NCI-H82 treated with DMSO at 0.1 percent for 48 hours (cell line): Measurements from ENCODE around the gene UNC13C.
A peak's percentile ranks its signal among the peaks of the same experiment; 100 is the strongest.

Experiments used
- DNase-seq: peaks from one replicate; lab custom pipeline; 2025; ENCODE audit not compliant: unreplicated experiment; lab: John Stamatoyannopoulos, UW

The UNC13C gene

GRCh38 chr15:54017251-54017650 is 39.0 kb downstream of the UNC13C start:
- no peak for DNase-seq

DNA sequence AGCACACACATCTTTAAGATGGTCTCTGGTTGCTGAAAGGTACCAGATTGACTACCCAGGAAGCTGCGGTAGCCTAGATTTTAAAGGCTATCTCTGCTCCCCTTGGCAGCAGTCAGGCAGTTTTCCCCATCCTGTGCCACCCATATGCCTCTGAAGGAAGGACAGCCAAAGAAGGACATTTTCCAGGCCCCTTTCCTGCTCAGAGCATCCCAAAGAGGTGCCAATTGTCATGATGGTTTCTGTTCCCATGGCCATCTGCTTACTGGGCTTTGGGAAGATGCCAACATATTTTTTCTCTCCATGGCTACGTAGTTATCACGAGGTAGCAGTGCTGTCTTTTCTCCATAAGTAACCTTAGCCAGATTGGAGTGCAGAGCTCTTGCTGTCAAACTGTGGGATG is 39.7 kb downstream of the UNC13C start:
- no peak for DNase-seq

- DNase-seq: no peak
Observed at GRCh38 chr15:54026258-54026657, 48.0 kb downstream of the UNC13C start.

- no peak for DNase-seq
Observed at GRCh38 chr15:54026891-54027290, 48.6 kb downstream of the UNC13C start.

- DNase-seq: no peak
Observed at GRCh38 chr15:54029081-54029480, 50.8 kb downstream of the UNC13C start.

DNA sequence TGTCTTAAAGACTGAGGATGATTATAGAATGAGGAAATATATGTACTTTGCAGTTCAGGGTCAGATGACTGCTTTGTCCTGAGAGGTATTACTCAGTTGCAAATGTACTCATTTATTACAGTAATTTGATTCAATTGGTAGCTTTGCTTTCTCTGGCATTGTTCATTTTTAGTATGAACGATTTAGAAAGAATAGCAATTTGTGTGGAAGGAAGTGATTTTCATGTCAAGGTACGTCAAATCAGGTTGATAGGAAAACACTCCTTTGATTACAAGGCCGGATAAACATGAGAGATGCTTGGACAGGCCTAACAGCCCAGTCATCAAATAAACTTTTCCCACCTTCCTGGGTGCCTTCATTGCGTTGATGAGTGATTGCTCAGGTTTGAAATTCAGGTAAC is 53.8 kb downstream of the UNC13C start:
- no peak for DNase-seq

DNA sequence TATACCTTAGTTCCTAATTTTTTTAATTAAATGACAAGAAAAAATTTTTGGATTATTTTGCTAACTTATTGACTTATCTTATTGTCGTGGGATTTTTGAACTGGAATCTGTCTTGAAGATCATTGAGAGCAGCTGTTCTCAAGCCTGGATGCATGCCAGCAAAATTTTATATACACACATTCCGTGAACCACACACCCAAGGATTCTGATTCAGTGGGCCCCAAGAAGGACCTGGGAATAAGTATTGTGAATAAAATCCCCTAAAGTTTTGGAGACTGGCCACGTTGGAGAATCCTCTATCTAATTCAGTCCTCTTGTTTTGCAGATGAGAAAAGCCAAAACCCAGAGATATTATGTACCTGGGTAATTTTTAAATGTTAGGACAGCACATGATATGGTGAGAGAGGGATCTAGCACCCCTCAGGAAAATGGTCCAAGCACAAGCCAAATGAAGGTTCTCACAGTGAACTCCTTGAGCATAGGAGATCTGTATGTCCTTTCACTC is 55.2 kb downstream of the UNC13C start:
- no peak for DNase-seq

DNA sequence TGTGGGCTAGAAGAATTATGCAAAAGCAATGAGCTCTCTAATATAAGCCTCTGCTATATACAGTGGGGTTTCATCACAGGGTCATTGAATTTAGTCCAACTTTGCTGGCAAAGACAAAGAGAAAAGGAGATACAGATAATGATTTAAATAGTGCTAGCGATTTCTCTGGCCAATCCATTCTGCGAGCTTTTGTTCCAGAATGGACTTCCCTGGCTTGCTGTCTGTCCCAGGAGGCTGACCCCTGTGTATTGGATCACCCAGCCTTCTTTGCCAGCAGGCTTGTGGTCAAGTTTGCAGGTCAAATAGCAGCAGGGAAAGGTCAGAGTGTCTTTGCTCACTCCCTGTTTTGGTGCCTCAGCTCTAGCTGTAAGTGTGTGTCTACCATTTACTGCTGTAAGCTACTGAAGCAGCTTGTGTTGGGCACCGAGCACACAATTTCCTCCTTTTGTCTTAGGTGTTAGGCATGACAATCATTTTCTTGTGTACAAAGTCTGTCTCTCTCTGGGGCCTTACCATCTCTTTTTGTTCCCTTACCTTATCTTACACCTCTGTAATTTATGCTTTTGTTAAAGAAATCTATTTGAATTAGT is 55.7 kb downstream of the UNC13C start:
- no peak for DNase-seq

GRCh38 chr15:54035616-54036015 is 57.4 kb downstream of the UNC13C start:
- no peak for DNase-seq

DNA sequence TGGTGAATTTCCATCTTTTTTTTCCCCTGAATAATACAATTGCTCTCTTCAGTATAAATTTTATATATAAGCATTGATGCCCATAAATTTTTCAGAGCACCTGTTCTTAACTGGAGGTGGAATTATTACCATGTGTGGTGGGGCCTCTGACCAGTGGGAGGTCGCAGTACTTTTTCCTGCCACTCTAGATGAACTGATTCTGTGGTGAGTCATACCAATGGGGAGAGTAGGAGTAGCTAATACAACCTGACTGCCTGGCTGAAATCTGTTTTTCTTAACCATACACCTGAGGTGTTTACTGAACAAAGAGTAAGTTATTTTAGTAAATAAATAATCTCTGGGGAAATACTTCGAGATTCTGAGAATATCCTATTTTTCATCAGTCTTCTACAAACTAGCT is 67.2 kb downstream of the UNC13C start:
- DNase-seq: no peak

DNA sequence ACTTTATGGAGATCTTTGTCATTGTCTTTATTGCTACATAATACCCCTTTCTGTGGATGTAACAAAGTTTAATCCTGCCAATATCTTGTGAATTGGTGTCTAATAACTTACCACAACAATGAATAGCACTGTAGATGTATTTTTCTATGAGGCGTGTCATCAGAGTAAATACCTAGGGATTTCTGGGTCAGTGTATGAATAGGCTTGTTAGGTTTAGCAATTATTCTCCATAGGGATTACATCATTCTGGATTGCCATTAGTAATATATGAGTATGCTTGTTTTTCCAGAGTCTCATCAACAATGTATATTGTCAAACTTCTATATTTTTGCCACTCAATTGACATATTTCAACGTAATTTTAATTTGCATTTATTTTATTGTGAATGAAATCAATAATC is 67.9 kb downstream of the UNC13C start:
- no peak for DNase-seq

GRCh38 chr15:54064365-54064764 is 86.1 kb downstream of the UNC13C start:
- DNase-seq: no peak

DNA sequence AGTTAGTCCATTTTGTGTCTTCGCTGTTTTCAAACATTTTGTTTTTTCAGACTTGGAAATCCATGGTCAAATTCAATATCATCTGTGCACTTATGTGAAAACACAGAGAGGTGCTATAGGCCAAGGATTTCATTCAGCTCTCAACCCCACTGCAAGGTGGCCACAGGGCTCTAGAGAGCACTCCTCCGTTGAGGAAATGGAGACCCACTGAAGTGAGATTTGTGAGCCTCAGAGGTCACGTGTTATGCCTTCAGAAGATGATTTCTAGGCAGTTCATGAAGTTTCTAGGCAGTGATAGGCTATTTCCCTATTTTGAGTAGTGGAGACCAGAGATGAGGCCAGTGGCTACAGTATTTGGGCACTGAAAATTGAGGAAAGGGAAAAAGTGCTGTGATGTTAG is 88.2 kb downstream of the UNC13C start:
- DNase-seq: no peak

GRCh38 chr15:54082836-54083492 is 104.7 kb downstream of the UNC13C start:
- peak; percentile 10 for DNase-seq

GRCh38 chr15:54083501-54083900 is 105.3 kb downstream of the UNC13C start:
- no peak for DNase-seq

DNA sequence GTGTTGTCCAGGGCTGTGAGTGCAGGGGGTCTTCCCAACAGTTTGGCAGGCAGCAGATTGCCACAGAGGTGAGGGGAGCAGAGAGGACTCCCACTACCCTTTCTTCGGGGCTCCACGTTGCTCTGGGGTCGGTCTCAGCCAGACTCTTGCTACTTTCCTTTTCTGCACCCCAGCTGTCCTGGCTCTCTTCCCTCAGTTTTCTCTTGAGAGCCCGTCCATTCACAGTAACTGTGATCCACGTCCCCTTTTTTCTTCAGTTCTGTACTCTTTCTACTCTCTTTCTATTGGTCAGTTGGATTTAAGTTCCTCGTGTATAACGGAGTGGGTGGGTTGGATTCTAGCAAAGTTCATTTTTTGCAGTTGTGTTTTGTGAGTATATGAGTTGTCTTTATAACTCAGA is 105.8 kb downstream of the UNC13C start:
- no peak for DNase-seq

- no peak for DNase-seq
Observed at GRCh38 chr15:54088837-54089236, 110.6 kb downstream of the UNC13C start.

DNA sequence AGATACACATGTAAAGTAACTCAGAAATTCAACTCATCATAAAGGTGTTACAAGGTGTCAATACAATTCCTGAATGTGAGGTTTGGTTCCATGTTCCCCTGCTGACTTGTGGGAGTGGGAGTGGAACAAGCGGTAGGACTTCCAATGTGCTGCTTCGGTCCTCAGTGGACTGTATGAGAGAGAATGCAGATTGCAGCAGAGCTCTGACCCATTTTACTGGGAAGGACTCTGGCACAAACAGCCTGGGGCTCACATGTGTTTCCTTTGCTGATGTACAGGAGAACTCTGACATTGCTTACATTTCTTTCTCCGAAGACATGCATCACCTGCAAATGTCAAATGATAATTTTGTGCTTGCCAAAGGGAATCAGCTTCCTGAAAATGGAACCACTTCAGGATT is 111.5 kb downstream of the UNC13C start:
- no peak for DNase-seq

DNA sequence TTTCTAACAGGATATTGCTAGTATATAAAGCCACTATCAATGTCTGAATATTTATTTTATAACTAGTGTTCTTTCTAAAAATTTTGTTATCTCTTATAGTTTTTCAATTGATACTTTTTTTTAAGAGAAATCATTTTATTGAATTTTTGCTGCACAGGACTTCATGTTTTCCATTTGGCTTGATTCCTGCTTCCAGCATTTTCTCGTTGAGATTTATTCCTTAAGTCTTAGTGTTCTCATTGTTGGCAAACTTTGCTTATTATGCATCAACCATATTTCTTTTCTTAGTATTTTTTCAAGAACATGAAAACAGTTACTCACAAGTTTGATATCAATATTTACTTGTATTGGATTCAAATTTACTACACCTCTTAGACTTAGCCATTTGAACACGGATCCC is 113.4 kb downstream of the UNC13C start:
- DNase-seq: no peak

DNA sequence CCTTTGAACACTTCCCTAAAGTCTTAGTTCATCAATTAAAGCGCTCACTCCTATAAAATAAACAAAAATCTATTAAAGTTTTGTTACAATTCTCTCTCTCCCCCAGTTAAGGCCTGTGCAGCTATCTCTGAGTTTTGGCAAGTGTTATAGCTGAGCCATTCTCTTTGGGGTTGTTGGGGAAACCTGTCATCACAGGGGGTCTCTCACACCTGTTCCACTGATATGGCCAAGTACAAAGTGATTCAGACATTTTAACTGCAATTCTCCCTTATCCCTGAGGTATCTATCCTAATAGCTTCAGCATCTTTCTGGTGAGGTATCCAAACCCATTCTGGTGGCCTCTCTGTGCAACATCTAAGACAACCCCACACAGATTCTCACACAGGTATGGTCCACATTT is 116.4 kb downstream of the UNC13C start:
- no peak for DNase-seq

DNA sequence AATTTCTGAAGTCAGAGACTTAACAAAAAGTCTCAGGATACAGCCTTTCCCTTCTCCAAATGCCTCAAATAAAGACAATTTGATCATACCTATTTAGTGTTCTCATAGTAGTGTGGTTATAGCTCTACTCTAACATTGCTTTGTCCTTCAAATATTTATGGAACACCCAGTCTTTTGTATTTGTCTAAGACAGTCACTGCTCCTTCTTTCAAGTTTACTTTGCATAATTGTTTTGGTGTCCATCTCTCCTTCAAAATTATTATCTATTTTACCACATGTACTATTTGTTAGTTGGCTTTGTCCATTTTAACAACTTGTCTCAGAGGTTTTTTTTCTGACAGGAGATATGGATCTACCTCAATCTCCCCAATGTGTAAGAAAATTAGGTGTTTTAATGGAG is 118.8 kb downstream of the UNC13C start:
- DNase-seq: no peak

GRCh38 chr15:54099010-54099409 is 120.8 kb downstream of the UNC13C start:
- DNase-seq: no peak

DNA sequence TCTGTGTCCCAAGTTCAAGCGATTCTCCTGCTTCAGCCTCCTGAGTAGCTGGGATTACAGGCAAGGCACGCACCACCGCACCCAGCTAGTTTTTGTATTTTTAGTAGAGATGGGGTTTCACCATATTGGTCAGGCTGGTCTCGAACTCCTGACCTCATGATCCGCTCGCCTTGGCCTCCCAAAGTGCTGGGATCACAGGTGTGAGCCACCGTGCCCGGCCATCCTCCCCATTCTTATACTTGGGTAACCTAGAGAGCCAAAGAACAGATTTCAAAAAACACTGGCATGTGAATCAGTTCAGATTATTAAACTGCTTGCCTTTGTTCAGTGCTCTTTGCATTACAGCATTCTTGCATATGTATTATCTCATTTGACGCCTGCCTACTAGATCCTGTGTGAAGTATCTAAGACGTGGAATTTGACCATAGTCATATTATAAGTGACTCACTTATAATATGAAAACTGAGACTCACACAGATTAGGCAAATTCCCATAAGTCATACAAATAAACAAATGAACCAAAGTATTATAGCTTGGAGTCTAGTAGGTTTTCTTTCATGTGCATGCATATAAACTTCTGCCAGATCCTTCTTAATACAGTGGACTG is 123.5 kb downstream of the UNC13C start:
- no peak for DNase-seq
